ENCODE measurements around the gene PRDX5. TPM values are rescaled to one million over a fixed set of nuclear protein-coding genes. Genes with fewer than 3 reads are reported as not detected.

Gene PRDX5
- total RNA-seq (2021; ENCODE audit: unreplicated experiment) (267 TPM), Bru-seq, nascent RNA (percentile 93 among the genes with signal in this experiment), BruChase-seq, experiment 1, labeled RNA remaining after a 6-hour chase (percentile 98 among the genes with signal in this experiment), BruChase-seq, experiment 2, labeled RNA remaining after a 2-hour chase (percentile 97 among the genes with signal in this experiment)
- 452 and 454 TPM in 2 replicates for polyA plus RNA-seq (2012)
- long read RNA-seq, transcript PRDX5-203 (5 exons, 596 nt): minor isoform, 10 of 307 reads
- long read RNA-seq, transcript PRDX5-201 (6 exons, 893 nt): major isoform, 251 of 307 reads
- long read RNA-seq, transcript PRDX5-202 (4 exons, 463 nt): minor isoform, 6 of 307 reads
- long read RNA-seq, partial matches to known transcripts: 20 of 307 reads
- long read RNA-seq, other reads (novel, unspliced or antisense): 20 of 307 reads

DNA sequence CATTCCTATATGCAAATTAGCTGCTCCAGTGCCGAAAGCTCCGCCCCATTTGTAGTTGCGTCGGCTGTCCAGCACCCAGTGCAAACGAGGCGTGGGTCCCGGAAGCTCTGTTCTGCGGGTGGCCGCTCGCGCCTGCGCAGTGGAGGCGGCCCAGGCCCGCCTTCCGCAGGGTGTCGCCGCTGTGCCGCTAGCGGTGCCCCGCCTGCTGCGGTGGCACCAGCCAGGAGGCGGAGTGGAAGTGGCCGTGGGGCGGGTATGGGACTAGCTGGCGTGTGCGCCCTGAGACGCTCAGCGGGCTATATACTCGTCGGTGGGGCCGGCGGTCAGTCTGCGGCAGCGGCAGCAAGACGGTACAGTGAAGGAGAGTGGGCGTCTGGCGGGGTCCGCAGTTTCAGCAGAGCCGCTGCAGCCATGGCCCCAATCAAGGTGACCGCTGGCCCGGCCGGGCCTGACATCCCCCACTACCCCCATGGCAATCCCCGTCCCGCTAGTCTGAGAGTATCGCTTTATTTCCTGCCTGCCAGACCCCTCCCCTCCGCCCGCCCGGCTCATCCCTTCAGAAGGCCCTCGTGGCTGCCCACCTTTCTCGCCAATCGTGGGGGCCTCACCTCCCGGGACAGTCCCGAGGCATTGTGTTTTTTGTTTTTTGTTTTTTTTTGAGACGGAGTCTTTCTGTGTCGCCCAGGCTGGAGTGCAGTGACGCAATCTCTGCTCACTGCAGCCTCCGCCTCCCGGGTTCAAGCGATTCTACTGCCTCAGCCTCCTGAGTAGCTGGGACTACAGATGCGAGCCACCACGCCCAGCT is at the start of gene PRDX5:
Gene PRDX5, plus strand, starts transcription at position 161 of the 805 bp plus-strand sequence. Its CDS starts 95 bp downstream, at position 256.
- ChIA-PET RAD21 (ENCODE audit: low non-redundant PET in 1 of 2, low total read pairs in 2 of 2, uncharacterized antibody in 2 of 2, unreplicated experiment in 2 of 2) (interaction anchor here (0.6 to 2.6 kb wide), 14 partner anchors 13 to 131 kb away, joined by 3 to 29 read pairs (median 4); partner anchors contain the start of gene ESRRA (in 2 of the 2)), CTCF (interaction anchor here (0.6 to 3.7 kb wide), 23 partner anchors 11 to 515 kb away, joined by 3 to 92 read pairs (median 5); partner anchors contain the start of genes BAD, ESRRA and FKBP2), POLR2A (interaction anchor here (0.6 to 3.0 kb wide), 26 partner anchors 9 to 1769 kb away, joined by 3 to 77 read pairs (median 6); partner anchors contain the start of genes CATSPERZ, ESRRA, FKBP2 and PLCB3)
- peak within 1 kb of the TSS; percentile 83 for H3K27ac ChIP-seq (ENCODE audit: low read depth, low read length)
- H3K36me3 ChIP-seq (ENCODE audit: control insufficient read depth in 1 of 2, insufficient read depth in 2 of 2, low read length in 2 of 2): peaks cover 7 to 23% of the 10 kb centered on the region in 2 experiments; a peak in 2 of 4 replicates
- BruUV-seq (replicated peaks): TSS peak; percentile 61
- ATAC-seq: peak; percentile 82
- H3K9me2 ChIP-seq (ENCODE audit: insufficient read depth): no peaks in the 10 kb centered on the region
- no peak within 1 kb of the TSS for H2AFZ ChIP-seq (ENCODE audit: low read depth, low read length, poor library complexity, severe bottlenecking)
- no peaks in the 10 kb centered on the region for H4K20me1 ChIP-seq (ENCODE audit: insufficient read depth)
- H3K9me3 ChIP-seq (ENCODE audit: control insufficient read depth in 1 of 2, insufficient read depth in 1 of 2, low read depth in 1 of 2, low read length in 2 of 2): no peaks in the 10 kb centered on the region
- peak; percentile 94 for DNase-seq (ENCODE audit: low read depth, low spot score)
- H3K4me2 ChIP-seq (ENCODE audit: low read length): peak within 1 kb of the TSS; percentile 77
- peak within 1 kb of the TSS; percentile 80 to 84 for H3K4me3 ChIP-seq (replicated peaks in 1 of 2; ENCODE audit: low read depth in 1 of 2, low read length in 2 of 2)
- H3K79me2 ChIP-seq (ENCODE audit: insufficient read depth, low read length): peaks cover 33% of the 10 kb centered on the region
- H3K9ac ChIP-seq (ENCODE audit: low read length): peak within 1 kb of the TSS; percentile 89
- peaks cover 22 to 64% of the 10 kb centered on the region in 2 experiments for H3K4me1 ChIP-seq (ENCODE audit: control insufficient read depth in 1 of 2, insufficient read depth in 2 of 2, low read length in 2 of 2)
- no peaks in the 10 kb centered on the region for H3K27me3 ChIP-seq (ENCODE audit: insufficient read depth, low read length)
- intact Hi-C loops (cut with micrococcal nuclease): loop anchor here (1.0 kb wide), 3 partner anchors 13 to 41 kb away; partner anchors contain the start of gene RPS6KA4
- TF ChIP-seq, protein P1, sequence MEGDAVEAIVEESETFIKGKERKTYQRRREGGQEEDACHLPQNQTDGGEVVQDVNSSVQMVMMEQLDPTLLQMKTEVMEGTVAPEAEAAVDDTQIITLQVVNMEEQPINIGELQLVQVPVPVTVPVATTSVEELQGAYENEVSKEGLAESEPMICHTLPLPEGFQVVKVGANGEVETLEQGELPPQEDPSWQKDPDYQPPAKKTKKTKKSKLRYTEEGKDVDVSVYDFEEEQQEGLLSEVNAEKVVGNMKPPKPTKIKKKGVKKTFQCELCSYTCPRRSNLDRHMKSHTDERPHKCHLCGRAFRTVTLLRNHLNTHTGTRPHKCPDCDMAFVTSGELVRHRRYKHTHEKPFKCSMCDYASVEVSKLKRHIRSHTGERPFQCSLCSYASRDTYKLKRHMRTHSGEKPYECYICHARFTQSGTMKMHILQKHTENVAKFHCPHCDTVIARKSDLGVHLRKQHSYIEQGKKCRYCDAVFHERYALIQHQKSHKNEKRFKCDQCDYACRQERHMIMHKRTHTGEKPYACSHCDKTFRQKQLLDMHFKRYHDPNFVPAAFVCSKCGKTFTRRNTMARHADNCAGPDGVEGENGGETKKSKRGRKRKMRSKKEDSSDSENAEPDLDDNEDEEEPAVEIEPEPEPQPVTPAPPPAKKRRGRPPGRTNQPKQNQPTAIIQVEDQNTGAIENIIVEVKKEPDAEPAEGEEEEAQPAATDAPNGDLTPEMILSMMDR (IDR thresholded peaks at IDR 0.05 in 2 of 3, conservative IDR thresholded peaks at IDR 0.05 in 1 of 3; ENCODE audit: borderline replicate concordance in 1 of 3, insufficient read depth in 1 of 3, low read depth in 2 of 3, low read length in 2 of 3): peak in 2 of 3 experiments; percentile 28 to 38; a peak in 3 of 6 replicates
- TF ChIP-seq POLR2AphosphoS5 (IDR thresholded peaks at IDR 0.05; ENCODE audit: low read depth, low read length) (peak; percentile 88), EZH2phosphoT487 (IDR thresholded peaks at IDR 0.05; ENCODE audit: borderline replicate concordance) (no peak), ZFX (IDR thresholded peaks at IDR 0.05) (peak; percentile 53; the same call in 1 of the 2 replicates)

Data from HCT116 (cell line).